Uterus (tissue), 2 donors: ENCODE data around the gene HOXD3.

Source experiments
- POLR2A ChIP-seq, 2 donors: fragments of 450-650 bp; IDR thresholded peaks; one replicate each; pipeline ENCODE4 v1.6.1; 2016; ENCODE audit warnings: antibody characterized with exemption in 2 of 2, mild to moderate bottlenecking in 1 of 2, moderate library complexity in 1 of 2
- TF ChIP-seq, protein P1 (sequence below), 4 experiments: fragments of 200-600 bp in 2 of 4; fragments of 450-650 bp in 2 of 4; sonication (generic) in 2 of 4; IDR thresholded peaks; one replicate each; pipeline ENCODE4 v1.5.1; 2016 to 2019; ENCODE audit warnings: antibody characterized with exemption in 4 of 4, mild to moderate bottlenecking in 2 of 4, moderate library complexity in 1 of 4

- TF ChIP-seq POLR2A (IDR thresholded peaks at IDR 0.05), result no peak
- TF ChIP-seq, protein P1, sequence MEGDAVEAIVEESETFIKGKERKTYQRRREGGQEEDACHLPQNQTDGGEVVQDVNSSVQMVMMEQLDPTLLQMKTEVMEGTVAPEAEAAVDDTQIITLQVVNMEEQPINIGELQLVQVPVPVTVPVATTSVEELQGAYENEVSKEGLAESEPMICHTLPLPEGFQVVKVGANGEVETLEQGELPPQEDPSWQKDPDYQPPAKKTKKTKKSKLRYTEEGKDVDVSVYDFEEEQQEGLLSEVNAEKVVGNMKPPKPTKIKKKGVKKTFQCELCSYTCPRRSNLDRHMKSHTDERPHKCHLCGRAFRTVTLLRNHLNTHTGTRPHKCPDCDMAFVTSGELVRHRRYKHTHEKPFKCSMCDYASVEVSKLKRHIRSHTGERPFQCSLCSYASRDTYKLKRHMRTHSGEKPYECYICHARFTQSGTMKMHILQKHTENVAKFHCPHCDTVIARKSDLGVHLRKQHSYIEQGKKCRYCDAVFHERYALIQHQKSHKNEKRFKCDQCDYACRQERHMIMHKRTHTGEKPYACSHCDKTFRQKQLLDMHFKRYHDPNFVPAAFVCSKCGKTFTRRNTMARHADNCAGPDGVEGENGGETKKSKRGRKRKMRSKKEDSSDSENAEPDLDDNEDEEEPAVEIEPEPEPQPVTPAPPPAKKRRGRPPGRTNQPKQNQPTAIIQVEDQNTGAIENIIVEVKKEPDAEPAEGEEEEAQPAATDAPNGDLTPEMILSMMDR (IDR thresholded peaks at IDR 0.05), result no peak
Observed at GRCh38 chr2:176134035-176134434, 23.1 kb upstream of the HOXD3 start.
